ENCODE results near the gene MPDZ. TPM values are rescaled to one million over a fixed set of nuclear protein-coding genes. Genes with fewer than 3 reads are reported as not detected.

The MPDZ gene
- total RNA-seq, 1 experiment from 2014 or later = 0.12 TPM

- CTCF ChIA-PET = no interaction called here
- H3K27me3 ChIP-seq (ENCODE audit: insufficient read depth, low read length) = no peaks in the 10 kb centered on the region
- H3K4me2 ChIP-seq (ENCODE audit: low read length) = no peak overlapping the region
- H3K9me2 ChIP-seq (ENCODE audit: insufficient read depth) = no peaks in the 10 kb centered on the region
- H3K4me3 ChIP-seq (replicated peaks in 1 of 2; ENCODE audit: low read depth in 1 of 2, low read length in 2 of 2) = no peak overlapping the region
- H3K79me2 ChIP-seq (ENCODE audit: insufficient read depth, low read length) = no peaks in the 10 kb centered on the region
- BruUV-seq (replicated peaks) = no TSS peak
- TF ChIP-seq EZH2phosphoT487 (IDR thresholded peaks at IDR 0.05; ENCODE audit: borderline replicate concordance) (no peak), ATF3 (IDR thresholded peaks at IDR 0.05) (no peak), CEBPB (IDR thresholded peaks at IDR 0.05; ENCODE audit: low read depth) (no peak), SIN3A (IDR thresholded peaks at IDR 0.05; ENCODE audit: low read depth) (no peak), EZH2 (IDR thresholded peaks at IDR 0.05) (no peak), REST (IDR thresholded peaks at IDR 0.05; ENCODE audit: low read depth) (no peak), ZBTB33 (IDR thresholded peaks at IDR 0.05; ENCODE audit: extremely low read depth, insufficient replicate concordance, low read length) (no peak), ELF1 (IDR thresholded peaks at IDR 0.05; ENCODE audit: borderline replicate concordance, low read depth) (no peak), JUND (IDR thresholded peaks at IDR 0.05) (no peak), SP1 (IDR thresholded peaks at IDR 0.05; ENCODE audit: low read depth) (no peak), FOSL1 (IDR thresholded peaks at IDR 0.05; ENCODE audit: low read depth) (no peak), EGR1 (IDR thresholded peaks at IDR 0.05; ENCODE audit: low read depth) (no peak), POLR2A (IDR thresholded peaks at IDR 0.05; ENCODE audit: borderline replicate concordance, extremely low read depth, insufficient read depth, insufficient read length) (no peak), ZNF274 (IDR thresholded peaks at IDR 0.05; ENCODE audit: low read depth, low read length) (no peak), POLR2AphosphoS5 (IDR thresholded peaks at IDR 0.05; ENCODE audit: low read depth, low read length) (no peak), CBX3 (IDR thresholded peaks at IDR 0.05; ENCODE audit: low read depth) (no peak), ZFX (IDR thresholded peaks at IDR 0.05) (no peak), MAX (IDR thresholded peaks at IDR 0.05) (no peak)
- POLR2A ChIA-PET = no interaction called here
- H3K4me1 ChIP-seq (ENCODE audit: control insufficient read depth in 1 of 2, insufficient read depth in 2 of 2, low read length in 2 of 2) = peaks cover 0 to 12% of the 10 kb centered on the region in 2 experiments; a peak in 2 of 4 replicates
- no peak for ATAC-seq
- no peak overlapping the region for H3K9ac ChIP-seq (ENCODE audit: low read length)
- DNase-seq (ENCODE audit: low read depth, low spot score) = no peak
- RAD21 ChIA-PET (ENCODE audit: low non-redundant PET in 1 of 2, low total read pairs in 2 of 2, uncharacterized antibody in 2 of 2, unreplicated experiment in 2 of 2) = no interaction called here
- no peak overlapping the region for H2AFZ ChIP-seq (ENCODE audit: low read depth, low read length, poor library complexity, severe bottlenecking)
- intact Hi-C loops (cut with micrococcal nuclease) = no loop called here
- no peaks in the 10 kb centered on the region for H4K20me1 ChIP-seq (ENCODE audit: insufficient read depth)
- H3K9me3 ChIP-seq (ENCODE audit: control insufficient read depth in 1 of 2, insufficient read depth in 1 of 2, low read depth in 1 of 2, low read length in 2 of 2) = no peaks in the 10 kb centered on the region
- no peaks in the 10 kb centered on the region for H3K36me3 ChIP-seq (ENCODE audit: control insufficient read depth in 1 of 2, insufficient read depth in 2 of 2, low read length in 2 of 2)
- no peak overlapping the region for H3K27ac ChIP-seq (ENCODE audit: low read depth, low read length)
These were observed 14.7 kb downstream of the MPDZ start for GRCh38 chr9:13264788-13265187.

Measured in HCT116 (cell line).